GM12891 (cell line): ENCODE results near the gene PEAK1.

Experiments
- DNase-seq: peaks from one replicate; pipeline ENCODE4 v3.0.0; 2011; ENCODE audit warnings: low spot score; ENCODE audit not compliant: insufficient read length
- FAIRE-seq: peaks from 2 replicates; lab custom pipeline; 2011; peaks lifted over from hg19 to GRCh38; lab: Jason Lieb, UNC
- PAX5 ChIP-seq: IDR thresholded peaks from 2 replicates; pipeline ENCODE4 v1.6.1; 2011; ENCODE audit warnings: low read length, moderate library complexity, mild to moderate bottlenecking; ENCODE audit not compliant: insufficient read depth, severe bottlenecking
- POLR2A ChIP-seq: IDR thresholded peaks from 2 replicates; pipeline ENCODE4 v1.6.1; 2011; ENCODE audit warnings: low read depth, low read length, control low read depth
- POLR2AphosphoS5 ChIP-seq: IDR thresholded peaks from 2 replicates; pipeline ENCODE4 v1.6.1; 2011; ENCODE audit warnings: low read depth, low read length, control low read depth
- POU2F2 ChIP-seq: IDR thresholded peaks from 2 replicates; pipeline ENCODE4 v1.6.1; 2011; ENCODE audit warnings: low read depth, mild to moderate bottlenecking, control low read depth, low read length, moderate library complexity
- SPI1 ChIP-seq: IDR thresholded peaks from 2 replicates; pipeline ENCODE4 v1.6.1; 2011; ENCODE audit warnings: low read depth, low read length, control low read depth
- TAF1 ChIP-seq: IDR thresholded peaks from 2 replicates; pipeline ENCODE4 v1.6.1; 2011; ENCODE audit warnings: low read depth, low read length, control low read depth

PEAK1 gene

DNA sequence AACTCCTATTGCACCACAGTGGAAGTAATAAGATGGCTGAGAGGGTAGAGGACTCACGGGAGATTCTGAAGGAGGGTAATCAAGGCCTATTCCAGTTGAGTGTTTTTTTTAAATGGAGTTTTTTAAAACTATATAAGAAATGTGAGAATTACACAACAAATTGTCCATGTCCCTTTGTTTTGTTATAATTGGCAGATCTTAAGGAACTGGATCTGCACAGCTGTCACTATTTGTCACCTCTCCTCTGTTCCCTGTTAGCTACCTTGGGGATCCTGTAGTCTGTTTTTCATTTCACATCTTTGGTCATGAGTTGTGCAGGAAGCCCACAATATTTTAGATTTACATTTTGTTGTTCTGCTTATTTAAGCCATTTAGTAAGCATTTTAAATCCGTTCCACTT is 271.7 kb downstream of the PEAK1 start:
- FAIRE-seq (no peak), DNase-seq (no peak)
- no peak for TF ChIP-seq POU2F2
- TF ChIP-seq POLR2A, result no peak
- TF ChIP-seq TAF1, result no peak
- no peak for TF ChIP-seq PAX5
- no peak for TF ChIP-seq POLR2AphosphoS5
- no peak for TF ChIP-seq SPI1

GRCh38 chr15:77145370-77145769 is 274.5 kb downstream of the PEAK1 start:
- FAIRE-seq (no peak), DNase-seq (no peak)
- TF ChIP-seq SPI1 (no peak), PAX5 (no peak), POLR2A (no peak), POU2F2 (no peak), POLR2AphosphoS5 (no peak), TAF1 (no peak)

- DNase-seq (no peak), FAIRE-seq (no peak)
- TF ChIP-seq PAX5, result no peak
- no peak for TF ChIP-seq SPI1
- no peak for TF ChIP-seq POLR2A
- TF ChIP-seq POU2F2, result no peak
Observed at GRCh38 chr15:77144492-77145070, 275.3 kb downstream of the PEAK1 start.

DNA sequence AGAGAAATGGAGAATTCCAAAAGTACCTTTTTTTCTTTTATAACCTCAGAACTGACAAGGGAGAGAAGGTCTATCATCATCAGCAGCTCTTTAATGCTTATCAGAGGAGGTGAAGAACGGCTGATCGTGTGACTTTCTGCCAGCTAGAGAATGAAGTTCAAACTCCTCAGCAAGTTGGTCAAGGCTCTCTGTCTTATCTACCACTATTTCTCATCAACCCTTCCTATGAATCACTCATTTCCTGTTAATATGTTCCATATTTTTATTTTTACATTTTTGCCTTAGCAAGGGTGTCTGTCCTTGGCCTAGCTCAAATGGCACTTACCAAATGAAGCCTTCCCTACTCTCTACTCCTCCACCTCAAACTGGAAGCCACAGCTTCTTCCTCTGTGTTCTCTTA is 275.9 kb downstream of the PEAK1 start:
- no peak for FAIRE-seq
- TF ChIP-seq POU2F2 (no peak), SPI1 (no peak), TAF1 (no peak), POLR2A (no peak)
- no peak for DNase-seq

- DNase-seq (no peak), FAIRE-seq (no peak)
- TF ChIP-seq POU2F2, result no peak
Observed at GRCh38 chr15:77143616-77144015, 276.3 kb downstream of the PEAK1 start.

DNA sequence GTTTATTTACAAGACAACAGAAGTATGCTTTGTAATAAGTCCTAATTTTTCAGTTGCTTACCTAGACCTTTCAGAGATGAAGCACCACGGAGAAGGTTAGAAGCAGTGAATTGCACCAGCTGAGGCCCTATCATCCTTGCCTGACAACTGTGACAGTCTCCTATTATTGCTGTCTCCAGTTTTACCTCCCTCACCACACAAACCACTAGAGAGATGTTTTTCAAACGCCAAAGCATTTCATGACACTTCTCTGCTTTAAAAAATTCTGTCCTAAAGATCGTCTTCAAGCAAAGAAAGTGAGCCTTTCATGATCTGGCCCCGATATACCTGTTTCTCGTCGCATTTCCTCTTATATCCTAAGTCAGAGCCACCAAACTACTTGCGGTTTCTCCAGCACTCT is 276.7 kb downstream of the PEAK1 start:
- no peak for TF ChIP-seq POU2F2
- DNase-seq, result no peak
- no peak for FAIRE-seq

- DNase-seq (no peak), FAIRE-seq (no peak)
- TF ChIP-seq POLR2A, result no peak
- TF ChIP-seq TAF1, result no peak
- TF ChIP-seq POLR2AphosphoS5, result no peak
- no peak for TF ChIP-seq POU2F2
- no peak for TF ChIP-seq PAX5
- no peak for TF ChIP-seq SPI1
Observed at GRCh38 chr15:77140220-77140619, 279.7 kb downstream of the PEAK1 start.

DNA sequence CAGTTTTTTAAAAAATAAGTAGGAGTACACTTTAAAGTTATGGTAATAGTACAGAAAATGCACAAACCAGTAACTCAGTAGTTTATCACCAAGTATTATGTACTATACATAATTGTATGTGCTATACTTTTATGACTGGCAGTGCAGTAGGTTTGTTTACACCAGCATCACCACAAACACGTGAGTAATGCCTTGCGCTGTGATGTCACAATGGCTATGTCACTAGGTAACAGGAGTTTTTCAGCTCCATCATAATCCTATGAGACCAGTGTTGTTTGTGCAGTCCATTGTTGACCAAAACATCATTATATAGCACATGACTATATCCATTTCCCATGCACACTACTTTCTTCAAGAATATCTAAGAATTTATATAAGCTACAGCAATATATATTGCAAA is 280.6 kb downstream of the PEAK1 start:
- DNase-seq (no peak), FAIRE-seq (no peak)
- no peak for TF ChIP-seq POLR2AphosphoS5

DNA sequence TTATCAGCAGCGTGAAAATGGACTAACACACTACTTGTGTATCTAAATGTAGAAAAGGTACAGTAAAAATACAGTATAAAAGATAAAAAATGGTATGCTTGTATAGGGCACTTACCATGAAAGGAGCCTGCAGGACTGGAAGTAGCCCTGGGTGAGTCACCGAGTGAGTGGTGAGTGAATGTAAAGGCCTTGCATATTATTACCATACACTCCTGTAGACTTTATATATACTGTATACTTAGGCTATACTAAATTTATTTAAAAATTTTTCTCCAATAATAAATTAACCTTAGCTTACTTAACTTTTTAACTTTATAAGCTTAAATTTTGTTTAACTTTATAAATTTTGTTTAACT is 281.8 kb downstream of the PEAK1 start:
- TF ChIP-seq POLR2AphosphoS5, result no peak
- TF ChIP-seq SPI1, result no peak
- DNase-seq (no peak), FAIRE-seq (no peak)

DNA sequence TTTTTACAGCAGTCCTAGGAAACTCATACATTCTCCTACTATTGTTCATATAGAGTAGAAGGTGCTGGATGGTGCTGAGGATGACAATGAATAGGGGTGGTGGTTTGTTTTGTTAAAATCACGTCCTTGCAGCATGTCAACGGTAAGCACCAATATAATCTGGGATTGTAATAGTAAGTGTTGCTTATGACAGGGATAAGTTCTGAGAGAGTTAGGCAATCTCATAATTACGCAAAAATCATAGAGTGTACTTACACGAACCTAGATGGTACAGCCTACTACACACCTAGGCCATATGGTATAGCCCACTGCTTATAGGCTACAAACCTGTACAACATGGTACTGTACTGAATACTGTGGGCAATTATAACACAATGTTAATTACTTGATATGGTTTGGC is 284.7 kb downstream of the PEAK1 start:
- FAIRE-seq, result no peak
- no peak for DNase-seq

DNA sequence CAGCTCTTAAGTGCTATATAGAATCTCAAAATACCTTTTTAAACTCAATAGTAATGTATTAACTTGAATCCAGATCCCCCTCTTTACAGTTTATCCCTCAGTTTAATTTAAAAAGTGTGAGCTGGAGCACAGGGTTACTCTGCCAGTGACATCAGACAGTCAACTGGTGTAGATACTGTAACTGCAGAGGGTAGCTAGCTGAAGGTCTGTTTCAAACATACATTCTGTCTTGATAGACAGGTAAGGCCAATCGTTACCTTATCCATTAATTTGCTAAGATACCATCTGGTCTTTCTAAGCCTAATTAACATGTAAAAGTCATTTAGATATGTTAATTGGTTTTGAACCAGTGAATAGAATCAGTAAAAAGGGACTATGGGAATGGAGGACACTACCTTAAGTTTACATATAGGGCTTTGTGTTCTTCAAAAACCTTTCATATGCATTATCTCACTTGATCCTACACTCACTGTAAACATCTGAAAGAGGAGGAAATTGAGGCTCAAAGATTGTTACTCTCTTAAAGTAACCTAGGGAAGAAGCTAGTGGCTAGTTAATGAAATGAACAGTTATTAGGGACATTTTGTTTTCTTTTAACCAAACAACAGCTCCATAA is 289.5 kb downstream of the PEAK1 start:
- no peak for DNase-seq
- FAIRE-seq, result no peak
- no peak for TF ChIP-seq PAX5
- no peak for TF ChIP-seq POLR2AphosphoS5
- no peak for TF ChIP-seq POU2F2
- no peak for TF ChIP-seq POLR2A
- no peak for TF ChIP-seq TAF1
- no peak for TF ChIP-seq SPI1

More for the DNA sequence above, 284.7 kb downstream of the PEAK1 start:
- TF ChIP-seq POLR2AphosphoS5 (no peak), POU2F2 (no peak), TAF1 (no peak), POLR2A (no peak), PAX5 (no peak), SPI1 (no peak)
